OCI-LY3 (cell line): ENCODE measurements around the gene SMIM26.
A peak's percentile ranks its signal among the peaks of the same experiment; 100 is the strongest.

Experiments used
- H2AFZ ChIP-seq: fragments of 200-600, 300-600 bp; shearing (Covaris generic); 2 replicates; pipeline ENCODE4 v1.6.0; 2014; ENCODE audit warnings: antibody characterized with exemption, low read depth, low read length
- H3K27ac ChIP-seq: fragments of 200-600, 300-600 bp; sonication (generic); 2 replicates; pipeline ENCODE4 v1.5.1; 2014; ENCODE audit warnings: mild to moderate bottlenecking, low read length, moderate library complexity, mixed read lengths
- H3K27me3 ChIP-seq: fragments of 200-600, 300-600 bp; sonication (generic); 2 replicates; pipeline ENCODE4 v1.6.1; 2014; ENCODE audit warnings: low read depth, low read length, mixed read lengths
- H3K36me3 ChIP-seq: fragments of 200-600, 300-600 bp; sonication (generic); replicated peaks from 2 replicates; pipeline ENCODE3; 2014; ENCODE audit warnings: low read depth, low read length, mixed read lengths
- H3K4me1 ChIP-seq: fragments of 300-600, 200-600 bp; sonication (generic); 2 replicates; pipeline ENCODE4 v1.6.1; 2014; ENCODE audit warnings: low read length, mixed read lengths
- H3K4me2 ChIP-seq: fragments of 200-600, 300-600 bp; sonication (generic); 2 replicates; pipeline ENCODE4 v1.6.1; 2014; ENCODE audit warnings: low read length, mixed read lengths
- H3K4me3 ChIP-seq: fragments of 300-600, 200-600 bp; sonication (generic); 2 replicates; pipeline ENCODE4 v1.5.1; 2014; ENCODE audit warnings: antibody characterized with exemption, mild to moderate bottlenecking, low read length, moderate library complexity
- H3K79me2 ChIP-seq: fragments of 300-600, 200-600 bp; shearing (Covaris generic); 2 replicates; pipeline ENCODE4 v1.6.1; 2014; ENCODE audit warnings: mild to moderate bottlenecking, low read length, mixed read lengths
- H3K9ac ChIP-seq: fragments of 300-600, 200-600 bp; shearing (Covaris generic); 2 replicates; pipeline ENCODE4 v1.6.0; 2014; ENCODE audit warnings: mild to moderate bottlenecking, low read length, moderate library complexity
- H3K9me3 ChIP-seq: fragments of 200-600, 300-600 bp; shearing (Covaris generic); 2 replicates; pipeline ENCODE4 v1.6.1; 2014; ENCODE audit warnings: low read length, mixed read lengths; ENCODE audit not compliant: insufficient read depth
- H4K20me1 ChIP-seq: fragments of 200-600, 300-600 bp; sonication (generic); 2 replicates; pipeline ENCODE4 v1.6.1; 2016; ENCODE audit warnings: low read length, mixed read lengths; ENCODE audit not compliant: insufficient read depth
- EZH2phosphoT487 ChIP-seq: fragments of 200-600 bp; shearing (Covaris generic); IDR thresholded peaks from 2 replicates; pipeline ENCODE4 v1.6.1; 2018; ENCODE audit warnings: antibody characterized with exemption, mixed run types, low read depth
- TF ChIP-seq, protein P1 (sequence below): fragments of 200-600, 300-600 bp; sonication (generic); IDR thresholded peaks from 2 replicates; pipeline ENCODE4 v1.5.1; 2014; ENCODE audit warnings: antibody characterized with exemption, low read length, low read depth

Gene SMIM26

GRCh38 chr20:18567739-18568091 lies 483 bp downstream of the SMIM26 start:
- Histone ChIP-seq H3K36me3 (peaks cover 33% of the 10 kb centered on the region), H2AFZ (peak overlapping the region; percentile 87), H3K27ac (peak overlapping the region; percentile 67), H3K4me1 (peaks cover 11% of the 10 kb centered on the region), H3K4me3 (peak overlapping the region; percentile 90), H4K20me1 (no peaks in the 10 kb centered on the region), H3K27me3 (no peaks in the 10 kb centered on the region), H3K4me2 (peak overlapping the region; percentile 94), H3K79me2 (peaks cover 21% of the 10 kb centered on the region), H3K9me3 (no peaks in the 10 kb centered on the region), H3K9ac (peak overlapping the region; percentile 93)
- no peak for TF ChIP-seq EZH2phosphoT487
- TF ChIP-seq, protein P1, sequence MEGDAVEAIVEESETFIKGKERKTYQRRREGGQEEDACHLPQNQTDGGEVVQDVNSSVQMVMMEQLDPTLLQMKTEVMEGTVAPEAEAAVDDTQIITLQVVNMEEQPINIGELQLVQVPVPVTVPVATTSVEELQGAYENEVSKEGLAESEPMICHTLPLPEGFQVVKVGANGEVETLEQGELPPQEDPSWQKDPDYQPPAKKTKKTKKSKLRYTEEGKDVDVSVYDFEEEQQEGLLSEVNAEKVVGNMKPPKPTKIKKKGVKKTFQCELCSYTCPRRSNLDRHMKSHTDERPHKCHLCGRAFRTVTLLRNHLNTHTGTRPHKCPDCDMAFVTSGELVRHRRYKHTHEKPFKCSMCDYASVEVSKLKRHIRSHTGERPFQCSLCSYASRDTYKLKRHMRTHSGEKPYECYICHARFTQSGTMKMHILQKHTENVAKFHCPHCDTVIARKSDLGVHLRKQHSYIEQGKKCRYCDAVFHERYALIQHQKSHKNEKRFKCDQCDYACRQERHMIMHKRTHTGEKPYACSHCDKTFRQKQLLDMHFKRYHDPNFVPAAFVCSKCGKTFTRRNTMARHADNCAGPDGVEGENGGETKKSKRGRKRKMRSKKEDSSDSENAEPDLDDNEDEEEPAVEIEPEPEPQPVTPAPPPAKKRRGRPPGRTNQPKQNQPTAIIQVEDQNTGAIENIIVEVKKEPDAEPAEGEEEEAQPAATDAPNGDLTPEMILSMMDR, result no peak

DNA sequence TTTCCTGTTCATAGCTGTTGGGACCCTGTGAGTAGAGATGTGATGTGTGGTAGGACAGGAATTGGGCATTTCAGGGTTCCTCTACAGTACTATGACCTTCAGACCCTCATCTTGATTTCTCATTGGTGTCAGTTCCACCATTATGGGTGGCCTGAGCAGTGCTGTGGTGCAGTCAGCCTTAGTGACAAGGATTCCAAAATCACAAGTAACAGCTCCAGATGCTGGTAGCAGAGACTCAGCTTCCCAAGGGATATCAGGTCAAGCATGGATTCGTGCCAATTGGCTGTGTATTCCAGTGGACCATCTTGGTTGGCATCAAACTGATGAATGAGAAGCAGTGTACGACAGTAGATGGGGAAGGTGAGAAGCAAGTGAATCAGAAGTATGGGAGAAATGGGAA lies 3.8 kb downstream of the SMIM26 start:
- Histone ChIP-seq H3K27me3 (no peaks in the 10 kb centered on the region), H3K9me3 (no peaks in the 10 kb centered on the region), H3K79me2 (peaks cover 21% of the 10 kb centered on the region), H3K4me3 (no peak overlapping the region), H3K9ac (no peak overlapping the region), H3K27ac (no peak overlapping the region), H2AFZ (no peak overlapping the region), H3K4me1 (peaks cover 11% of the 10 kb centered on the region), H3K36me3 (peaks cover 28% of the 10 kb centered on the region), H3K4me2 (no peak overlapping the region), H4K20me1 (no peaks in the 10 kb centered on the region)
- TF ChIP-seq, protein P1, result no peak
- no peak for TF ChIP-seq EZH2phosphoT487

- TF ChIP-seq EZH2phosphoT487, result no peak
- TF ChIP-seq, protein P1, result no peak
- Histone ChIP-seq H3K9me3 (no peaks in the 10 kb centered on the region), H3K4me2 (no peak overlapping the region), H3K4me1 (peaks cover 7% of the 10 kb centered on the region), H2AFZ (no peak overlapping the region), H3K36me3 (peaks cover 28% of the 10 kb centered on the region), H3K27ac (no peak overlapping the region), H3K9ac (no peak overlapping the region), H4K20me1 (no peaks in the 10 kb centered on the region), H3K79me2 (peaks cover 19% of the 10 kb centered on the region), H3K4me3 (no peak overlapping the region), H3K27me3 (no peaks in the 10 kb centered on the region)
These were observed 4.3 kb downstream of the SMIM26 start for GRCh38 chr20:18571578-18571977.

DNA sequence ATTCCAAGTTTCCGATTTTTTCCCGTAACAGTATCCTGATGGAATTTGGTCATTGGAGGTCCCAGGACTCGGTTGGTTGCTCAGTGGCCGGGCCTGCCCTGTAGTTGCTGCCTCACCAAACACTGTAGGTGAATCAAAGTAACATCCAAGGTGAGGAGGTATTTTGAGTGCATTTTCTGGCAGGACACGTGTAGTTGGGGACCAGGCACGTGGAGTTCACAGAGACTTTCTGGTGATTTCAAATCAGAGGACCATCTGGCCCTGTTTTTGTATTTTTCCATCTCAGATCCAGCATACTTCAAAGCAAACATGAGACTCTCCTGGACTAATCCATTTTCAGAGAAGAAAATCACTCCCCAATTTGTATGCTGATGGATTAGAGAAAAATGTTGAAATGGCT lies 10.7 kb downstream of the SMIM26 start:
- Histone ChIP-seq H3K27ac (no peak overlapping the region), H2AFZ (no peak overlapping the region), H3K9ac (no peak overlapping the region), H3K4me3 (no peak overlapping the region), H3K4me1 (no peaks in the 10 kb centered on the region), H4K20me1 (no peaks in the 10 kb centered on the region), H3K79me2 (no peaks in the 10 kb centered on the region), H3K9me3 (no peaks in the 10 kb centered on the region), H3K27me3 (no peaks in the 10 kb centered on the region), H3K4me2 (no peak overlapping the region), H3K36me3 (no peaks in the 10 kb centered on the region)
- no peak for TF ChIP-seq EZH2phosphoT487
- TF ChIP-seq, protein P1, result no peak
